Activated naive CD8-positive, alpha-beta T cell treated with anti-CD3 and anti-CD28 coated beads, Interleukin-2, amount 50 U/mL, for 16 hours (primary cell): ENCODE results near the gene CPXM2.

ENCODE experiments used
- DNase-seq: peaks from one replicate; pipeline ENCODE4 v3.0.0-alpha.2; 2020; ENCODE audit warnings: low read depth, low spot score

The CPXM2 gene

DNA sequence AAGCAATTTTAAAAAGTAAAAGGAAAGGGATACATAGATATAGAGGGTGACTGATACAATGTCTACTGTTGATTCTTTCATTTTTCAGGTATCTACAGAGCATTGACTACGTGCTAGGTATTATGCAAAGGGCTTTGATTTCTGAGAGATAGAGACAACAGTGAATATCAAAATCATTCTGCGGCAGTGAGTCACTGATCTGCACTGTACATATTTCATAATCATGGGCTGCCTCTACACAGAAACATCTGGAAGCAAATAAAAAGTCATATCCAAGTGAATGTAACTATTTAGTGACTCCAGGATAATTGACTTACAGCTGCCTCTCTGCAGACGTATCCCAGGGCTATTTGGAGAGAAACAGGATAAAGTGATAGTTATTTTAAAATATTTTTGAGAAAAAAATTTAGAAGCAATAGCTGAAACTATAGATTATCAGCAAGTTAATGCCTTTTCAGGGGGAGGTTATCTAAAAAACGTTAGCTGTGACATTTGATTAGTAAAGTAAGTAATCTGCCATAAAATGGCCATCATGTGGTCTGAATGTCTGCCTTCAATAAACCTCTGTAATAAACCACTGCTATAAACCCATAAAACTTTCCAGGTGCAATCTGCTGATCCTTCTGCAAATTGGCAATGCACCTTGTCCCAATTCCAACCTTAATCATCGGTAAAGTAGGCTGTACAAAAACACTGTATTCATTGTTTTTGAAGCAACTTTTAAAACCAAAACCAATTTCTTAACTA is 43.7 kb downstream of the CPXM2 start:
- no peak for DNase-seq

- no peak for DNase-seq
Measured at GRCh38 chr10:123843835-123844234, 47.8 kb downstream of the CPXM2 start.

GRCh38 chr10:123842692-123843385 is 48.8 kb downstream of the CPXM2 start:
- no peak for DNase-seq

DNA sequence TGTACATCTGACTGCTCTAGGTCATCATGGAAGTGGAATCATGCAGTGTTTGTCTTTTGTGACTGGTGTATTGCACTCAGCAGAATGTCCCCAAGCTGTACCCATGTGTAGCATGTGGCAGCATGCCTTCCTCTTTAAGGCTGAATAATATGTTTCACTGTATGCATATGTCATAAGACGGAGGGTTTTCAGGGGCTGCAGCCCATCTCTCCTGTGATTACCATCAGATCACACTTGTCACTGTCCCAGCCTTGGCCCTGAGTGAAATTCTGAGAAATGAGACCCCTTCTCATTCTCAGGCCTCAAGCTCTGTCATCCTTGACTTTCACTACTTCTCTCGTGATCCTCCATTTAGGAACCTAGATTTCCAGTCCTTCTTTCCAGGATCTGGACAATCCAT is 50.0 kb downstream of the CPXM2 start:
- DNase-seq: no peak

DNA sequence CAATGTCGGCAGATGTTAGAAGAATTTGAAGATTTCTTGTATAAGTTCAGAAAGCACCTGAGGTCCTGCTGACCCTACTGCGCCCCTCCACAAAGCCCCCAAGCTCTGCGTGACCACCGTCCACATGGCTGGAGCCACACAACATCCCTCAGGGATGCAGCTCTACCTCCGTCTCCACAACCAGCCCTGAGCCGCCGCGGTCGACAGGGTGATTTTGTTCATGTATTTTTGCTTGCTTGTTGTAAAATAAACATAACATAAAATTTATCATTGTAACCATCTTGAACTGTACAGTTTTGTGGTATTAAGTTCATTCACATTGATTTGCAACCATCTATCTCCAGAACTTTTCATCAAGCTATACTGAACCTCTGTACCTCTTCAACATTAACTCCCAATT is 50.5 kb downstream of the CPXM2 start:
- DNase-seq: no peak

- DNase-seq: no peak
Measured at GRCh38 chr10:123840714-123841113, 50.9 kb downstream of the CPXM2 start.

DNA sequence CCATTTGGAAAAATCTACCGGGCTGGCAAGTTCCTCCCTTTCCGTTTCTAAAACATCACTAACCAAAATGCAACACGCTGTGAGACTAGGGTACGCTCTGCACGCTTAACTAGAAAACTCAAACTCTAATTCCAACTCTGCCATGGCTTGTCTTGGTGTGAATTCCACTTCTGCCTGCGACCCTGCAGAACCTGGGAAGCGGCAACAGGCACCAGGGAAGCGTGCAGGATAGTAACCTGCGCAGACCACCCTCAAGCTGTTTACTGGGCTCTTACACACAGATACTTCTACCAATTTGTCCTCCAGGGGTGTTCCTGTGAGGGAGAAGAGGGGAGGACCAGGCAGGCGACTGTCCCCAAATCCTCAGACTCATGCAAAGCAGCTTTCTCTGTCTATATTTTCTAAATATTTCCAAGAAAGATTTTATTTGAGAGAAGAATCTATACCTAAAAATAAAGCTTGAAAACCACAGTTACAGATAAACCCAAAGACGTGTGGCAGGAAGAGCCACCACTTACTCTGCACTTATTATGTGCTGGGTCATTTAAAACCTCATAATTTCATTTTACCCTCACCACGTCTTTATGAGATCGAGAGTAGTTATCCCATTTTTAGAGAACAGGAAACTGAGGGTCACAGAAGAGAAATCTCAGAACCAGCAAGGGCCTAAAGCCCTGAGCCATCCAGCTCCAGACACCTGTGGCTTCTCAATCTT is 52.9 kb downstream of the CPXM2 start:
- no peak for DNase-seq

DNA sequence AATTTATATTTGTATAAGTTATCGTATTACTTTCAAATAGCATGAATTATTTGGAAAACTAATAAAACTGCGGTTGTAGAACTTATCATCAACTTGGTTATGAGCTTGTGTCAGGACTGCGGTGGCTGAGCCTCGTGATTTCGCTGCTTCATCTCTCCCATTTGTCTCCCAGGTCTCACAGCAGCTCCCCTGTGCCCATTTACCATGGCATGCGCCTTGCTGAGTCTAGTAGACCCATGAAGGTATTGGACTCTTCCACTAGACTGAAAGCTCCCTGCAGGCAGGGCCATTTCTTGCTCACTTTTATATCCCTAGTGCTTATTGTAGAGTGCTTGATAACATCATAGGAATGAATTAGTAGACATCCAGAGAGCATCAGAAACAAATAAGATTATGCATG is 53.9 kb downstream of the CPXM2 start:
- DNase-seq: no peak

GRCh38 chr10:123836418-123837145 is 55.0 kb downstream of the CPXM2 start:
- DNase-seq: no peak

- DNase-seq: no peak
Measured at GRCh38 chr10:123835575-123835974, 56.0 kb downstream of the CPXM2 start.

DNA sequence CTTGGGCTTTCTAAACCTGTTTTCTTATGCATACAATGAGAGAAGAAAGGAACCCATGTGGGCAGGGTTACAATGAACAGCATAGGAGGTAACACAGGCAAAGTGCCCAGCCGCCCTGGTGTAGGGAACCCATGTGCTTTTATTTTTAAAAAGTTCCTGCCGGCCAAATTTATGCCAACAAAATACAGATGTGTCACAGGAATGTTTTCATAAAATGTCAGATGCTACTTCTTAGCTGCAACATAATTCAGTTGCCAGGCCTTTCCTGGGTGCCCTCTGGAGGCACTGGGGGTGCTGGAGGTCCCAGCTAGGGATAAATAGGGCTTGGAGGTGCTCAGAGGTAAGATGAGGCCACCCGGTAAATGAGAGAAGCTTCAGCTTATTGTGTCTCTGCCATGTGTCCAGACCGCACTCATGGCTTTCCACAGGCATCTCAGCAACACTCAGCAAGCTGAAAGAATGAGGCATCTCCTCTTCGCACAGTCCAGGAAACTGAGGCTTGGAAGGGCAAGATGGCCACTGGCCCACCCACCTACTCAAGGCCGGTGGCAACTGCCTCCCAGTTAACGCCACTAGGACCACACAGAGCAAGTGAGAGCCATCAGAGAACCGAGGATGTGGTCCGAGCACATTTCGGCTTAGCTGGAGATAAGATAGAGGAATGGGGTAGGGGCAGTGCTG is 58.3 kb downstream of the CPXM2 start:
- no peak for DNase-seq

DNA sequence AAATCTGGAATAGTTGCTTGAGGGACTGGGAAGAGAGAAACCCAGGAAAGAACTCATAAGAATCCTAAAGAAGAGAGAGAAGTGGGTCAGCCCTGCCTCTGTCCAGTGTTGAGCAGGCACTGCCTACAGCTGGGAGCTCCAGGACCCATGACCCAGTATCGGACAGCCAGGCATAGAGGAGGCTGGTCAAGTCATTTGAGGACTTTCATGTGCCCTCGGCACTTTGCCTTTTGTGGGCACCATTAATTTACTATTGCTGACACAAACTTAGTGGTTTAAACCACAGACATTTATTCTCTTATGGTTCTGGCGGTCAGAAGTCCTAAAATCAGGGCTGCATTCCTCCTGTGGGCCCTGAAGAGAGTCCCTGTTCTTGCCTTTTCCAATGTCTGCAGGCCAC is 60.3 kb downstream of the CPXM2 start:
- no peak for DNase-seq

- no peak for DNase-seq
Measured at GRCh38 chr10:123821136-123821535, 70.5 kb downstream of the CPXM2 start.

GRCh38 chr10:123809632-123810031 is 82.0 kb downstream of the CPXM2 start:
- no peak for DNase-seq

DNA sequence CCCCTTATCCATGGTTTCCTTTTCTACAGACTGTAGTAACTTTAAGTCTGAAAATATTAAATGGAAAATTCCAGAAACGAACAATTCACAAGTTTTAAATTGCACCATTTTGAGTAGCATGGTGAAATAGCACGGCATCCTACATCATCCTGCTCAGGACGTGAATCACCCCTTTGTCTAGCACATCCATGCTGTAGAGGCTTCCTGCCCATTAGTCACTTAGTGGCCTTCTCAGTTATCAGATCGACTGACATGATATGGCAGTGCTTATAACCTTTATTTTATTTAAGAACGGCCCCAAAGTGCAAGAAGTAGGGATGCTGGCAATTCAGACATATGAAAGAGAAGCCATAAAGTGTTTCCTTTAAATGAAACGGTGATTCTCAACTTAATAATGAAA is 82.7 kb downstream of the CPXM2 start:
- DNase-seq: no peak

GRCh38 chr10:123808286-123808685 is 83.3 kb downstream of the CPXM2 start:
- DNase-seq: no peak

- no peak for DNase-seq
Measured at GRCh38 chr10:123807444-123808035, 84.1 kb downstream of the CPXM2 start.

DNA sequence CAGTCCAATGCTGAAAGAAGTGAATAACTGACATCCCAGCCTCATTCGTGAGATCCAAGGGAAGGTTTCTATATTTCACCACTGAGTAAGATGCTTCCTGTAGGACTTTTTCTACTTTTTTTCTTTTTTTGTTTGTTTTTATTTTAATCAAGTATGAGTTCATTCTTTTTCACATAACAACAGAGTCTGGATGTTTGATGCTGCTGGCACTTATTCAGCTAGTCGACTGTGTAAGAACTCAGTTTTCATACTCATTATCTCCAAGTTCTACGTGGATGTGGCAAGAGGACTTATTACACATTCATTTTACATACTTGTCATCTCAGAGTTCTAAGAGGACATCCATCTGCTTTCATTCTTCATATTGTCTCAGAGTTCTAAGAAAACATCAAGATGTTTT is 86.9 kb downstream of the CPXM2 start:
- no peak for DNase-seq

DNA sequence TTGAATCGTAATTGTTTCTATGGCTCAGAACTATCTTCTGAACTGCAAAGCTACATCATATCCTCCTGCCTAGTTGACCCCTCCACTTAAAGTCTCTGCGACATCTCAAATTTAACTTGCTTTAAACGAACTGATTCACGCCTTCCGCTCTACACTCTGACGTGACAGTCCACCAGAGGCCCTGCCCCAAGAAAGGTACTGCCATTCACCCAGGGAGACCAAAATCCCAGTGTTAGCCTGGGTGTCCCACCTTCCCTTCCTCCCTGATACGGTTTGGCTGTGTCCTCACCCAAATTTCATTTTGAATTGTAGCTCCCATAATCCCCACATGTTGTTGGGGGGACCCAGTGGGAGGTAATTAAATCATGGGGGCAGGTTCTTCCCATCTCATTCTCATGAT is 90.8 kb downstream of the CPXM2 start:
- no peak for DNase-seq

DNA sequence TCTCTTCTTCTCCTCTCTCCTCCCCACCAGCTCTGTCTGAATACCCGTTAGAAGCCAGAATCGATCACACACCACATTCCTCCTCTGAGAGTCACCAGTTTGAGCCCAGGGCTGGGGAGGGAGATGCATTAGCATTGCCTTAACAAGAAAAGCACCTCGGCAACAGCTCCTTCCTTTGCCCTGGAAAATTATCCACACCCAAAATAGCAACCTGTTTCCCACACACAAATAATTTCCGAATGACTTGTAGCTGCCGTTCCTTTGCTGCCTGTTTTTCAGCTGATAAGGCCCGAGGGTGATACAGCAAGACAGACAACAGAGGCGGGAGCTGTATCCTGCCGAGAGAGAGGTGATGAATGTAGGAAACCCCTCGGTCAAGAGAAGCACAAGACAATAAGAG is 91.3 kb downstream of the CPXM2 start:
- DNase-seq: no peak

- DNase-seq: no peak
Measured at GRCh38 chr10:123798856-123799255, 92.8 kb downstream of the CPXM2 start.
